Stimulated activated naive CD8-positive, alpha-beta T cell treated with anti-CD3 and anti-CD28 coated beads, Interleukin-15, Interleukin-2, amounts not matched to agents 100 ng/mL and 50 ng/mL, for 24 hours (primary cell): Measurements from ENCODE around the gene FARP1.
"Not testable (repeated sequence)": the region's sequence is repeated elsewhere in the genome, so short reads cannot be mapped to it uniquely, and the experiment has no call there.

ENCODE experiments used
- H3K27ac Mint-ChIP-seq: one replicate; pipeline ENCODE4 v1.8.0; 2021; ENCODE audit warnings: mild to moderate bottlenecking, mixed read lengths
- H3K27me3 Mint-ChIP-seq: one replicate; pipeline ENCODE4 v1.8.0; 2021; ENCODE audit warnings: mixed read lengths
- H3K36me3 Mint-ChIP-seq: one replicate; pipeline ENCODE4 v1.8.0; 2021; ENCODE audit warnings: low read depth, mixed read lengths
- H3K4me1 Mint-ChIP-seq: one replicate; pipeline ENCODE4 v1.8.0; 2021; ENCODE audit warnings: low read depth, mixed read lengths
- H3K4me3 Mint-ChIP-seq: one replicate; pipeline ENCODE4 v1.8.0; 2021; ENCODE audit warnings: mild to moderate bottlenecking, mixed read lengths
- H3K9me3 Mint-ChIP-seq: one replicate; pipeline ENCODE4 v1.8.0; 2021; ENCODE audit warnings: mixed read lengths

The FARP1 gene

DNA sequence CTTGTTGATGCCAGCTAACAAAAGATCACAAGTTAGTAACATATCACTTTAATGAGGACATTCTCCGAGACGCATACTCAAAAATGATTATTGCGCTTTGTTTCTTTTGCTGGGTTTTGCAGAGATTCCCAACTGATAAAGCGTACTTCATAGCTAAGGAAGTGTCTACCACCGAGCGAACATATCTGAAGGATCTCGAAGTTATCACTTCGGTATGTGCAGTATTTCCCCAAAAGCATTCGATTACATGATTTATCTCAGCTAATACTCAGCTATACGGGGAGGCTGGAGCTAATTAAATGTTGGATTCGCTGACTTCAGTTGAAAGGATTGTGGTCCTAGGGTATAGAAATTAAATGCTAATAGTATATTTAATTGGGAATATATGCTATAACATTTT lies 267.7 kb downstream of the FARP1 start:
- peaks cover 4% of the 10 kb centered on the region for H3K27me3 Mint-ChIP-seq
- no peak overlapping the region for H3K4me3 Mint-ChIP-seq
- no peaks in the 10 kb centered on the region for H3K9me3 Mint-ChIP-seq
- peaks cover 8% of the 10 kb centered on the region for H3K4me1 Mint-ChIP-seq
- no peak overlapping the region for H3K27ac Mint-ChIP-seq
- H3K36me3 Mint-ChIP-seq: no peaks in the 10 kb centered on the region

- H3K36me3 Mint-ChIP-seq: no peaks in the 10 kb centered on the region
- peaks cover 8% of the 10 kb centered on the region for H3K4me1 Mint-ChIP-seq
- H3K27ac Mint-ChIP-seq: no peak overlapping the region
- H3K4me3 Mint-ChIP-seq: no peak overlapping the region
- peaks cover 4% of the 10 kb centered on the region for H3K27me3 Mint-ChIP-seq
- no peaks in the 10 kb centered on the region for H3K9me3 Mint-ChIP-seq
These were observed 268.1 kb downstream of the FARP1 start for GRCh38 chr13:98411013-98411412.

DNA sequence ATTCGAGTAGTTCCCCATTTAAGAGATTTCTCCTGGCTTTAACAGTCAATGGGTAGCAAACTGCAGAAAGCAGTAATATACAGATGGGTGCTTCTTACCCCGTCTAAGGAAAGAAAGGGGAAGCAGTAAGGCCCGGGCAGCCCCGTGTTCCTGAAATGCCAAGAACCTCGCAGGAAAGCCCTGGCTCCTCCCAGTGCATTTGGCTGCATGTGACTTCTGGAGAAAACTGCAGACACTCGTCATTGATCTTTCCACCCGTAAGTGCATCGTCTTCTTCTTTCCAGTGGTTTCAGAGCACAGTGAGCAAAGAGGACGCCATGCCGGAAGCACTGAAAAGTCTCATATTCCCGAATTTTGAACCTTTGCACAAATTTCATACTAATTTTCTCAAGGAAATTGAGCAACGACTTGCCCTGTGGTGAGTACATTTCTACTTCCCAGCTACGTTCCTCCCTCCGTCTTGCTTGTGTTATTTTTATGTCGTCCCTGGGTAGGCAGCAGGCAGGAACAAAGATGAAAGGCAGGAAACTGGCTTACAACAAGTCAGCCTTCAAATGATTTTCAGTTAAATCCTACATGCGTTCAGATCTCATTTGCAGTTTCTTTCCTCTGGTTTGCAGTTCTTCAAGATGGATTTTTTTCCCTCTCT lies 268.8 kb downstream of the FARP1 start:
- Mint-ChIP-seq H3K27ac (peak overlapping the region; percentile 60), H3K4me3 (peak overlapping the region; percentile 64), H3K9me3 (no peaks in the 10 kb centered on the region), H3K27me3 (peaks cover 4% of the 10 kb centered on the region), H3K36me3 (no peaks in the 10 kb centered on the region), H3K4me1 (peaks cover 8% of the 10 kb centered on the region)

- H3K27ac Mint-ChIP-seq, H3K9me3 Mint-ChIP-seq, H3K27me3 Mint-ChIP-seq, H3K4me3 Mint-ChIP-seq, H3K4me1 Mint-ChIP-seq, H3K36me3 Mint-ChIP-seq: not testable (repeated sequence)
These were observed 270.4 kb downstream of the FARP1 start for GRCh38 chr13:98413278-98413677.

DNA sequence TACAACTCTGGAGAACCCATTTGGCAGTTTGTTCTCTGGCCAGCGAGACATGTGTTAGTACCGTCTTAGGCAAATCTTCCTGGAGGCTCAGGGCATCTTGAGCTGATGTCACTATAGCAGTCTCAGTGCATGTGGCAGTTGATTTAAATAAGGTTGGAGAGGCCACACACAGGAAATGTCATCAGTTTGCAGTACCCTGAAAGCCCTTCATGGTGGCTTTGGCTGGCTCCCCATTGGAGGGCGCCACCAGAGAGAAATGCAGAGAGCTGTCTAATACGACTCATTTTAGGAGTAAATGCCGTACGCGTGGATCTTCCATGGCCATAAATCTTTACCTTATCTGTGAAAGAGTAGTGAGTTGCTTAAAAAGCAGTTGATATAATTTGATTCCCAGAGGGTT lies 270.9 kb downstream of the FARP1 start:
- H3K36me3 Mint-ChIP-seq: no peaks in the 10 kb centered on the region
- H3K4me1 Mint-ChIP-seq: peaks cover 8% of the 10 kb centered on the region
- no peak overlapping the region for H3K27ac Mint-ChIP-seq
- H3K27me3 Mint-ChIP-seq: peaks cover 4% of the 10 kb centered on the region
- H3K9me3 Mint-ChIP-seq: no peaks in the 10 kb centered on the region
- H3K4me3 Mint-ChIP-seq: no peak overlapping the region

GRCh38 chr13:98415326-98416070 lies 272.6 kb downstream of the FARP1 start:
- Mint-ChIP-seq H3K9me3 (no peaks in the 10 kb centered on the region), H3K27me3 (peaks cover 8% of the 10 kb centered on the region), H3K27ac (no peak overlapping the region), H3K36me3 (no peaks in the 10 kb centered on the region), H3K4me3 (no peak overlapping the region), H3K4me1 (peaks cover 8% of the 10 kb centered on the region)

- peaks cover 8% of the 10 kb centered on the region for H3K27me3 Mint-ChIP-seq
- H3K36me3 Mint-ChIP-seq: no peaks in the 10 kb centered on the region
- H3K9me3 Mint-ChIP-seq: no peaks in the 10 kb centered on the region
- no peak overlapping the region for H3K27ac Mint-ChIP-seq
- H3K4me3 Mint-ChIP-seq: no peak overlapping the region
- H3K4me1 Mint-ChIP-seq: peaks cover 8% of the 10 kb centered on the region
These were observed 273.5 kb downstream of the FARP1 start for GRCh38 chr13:98416408-98416807.

DNA sequence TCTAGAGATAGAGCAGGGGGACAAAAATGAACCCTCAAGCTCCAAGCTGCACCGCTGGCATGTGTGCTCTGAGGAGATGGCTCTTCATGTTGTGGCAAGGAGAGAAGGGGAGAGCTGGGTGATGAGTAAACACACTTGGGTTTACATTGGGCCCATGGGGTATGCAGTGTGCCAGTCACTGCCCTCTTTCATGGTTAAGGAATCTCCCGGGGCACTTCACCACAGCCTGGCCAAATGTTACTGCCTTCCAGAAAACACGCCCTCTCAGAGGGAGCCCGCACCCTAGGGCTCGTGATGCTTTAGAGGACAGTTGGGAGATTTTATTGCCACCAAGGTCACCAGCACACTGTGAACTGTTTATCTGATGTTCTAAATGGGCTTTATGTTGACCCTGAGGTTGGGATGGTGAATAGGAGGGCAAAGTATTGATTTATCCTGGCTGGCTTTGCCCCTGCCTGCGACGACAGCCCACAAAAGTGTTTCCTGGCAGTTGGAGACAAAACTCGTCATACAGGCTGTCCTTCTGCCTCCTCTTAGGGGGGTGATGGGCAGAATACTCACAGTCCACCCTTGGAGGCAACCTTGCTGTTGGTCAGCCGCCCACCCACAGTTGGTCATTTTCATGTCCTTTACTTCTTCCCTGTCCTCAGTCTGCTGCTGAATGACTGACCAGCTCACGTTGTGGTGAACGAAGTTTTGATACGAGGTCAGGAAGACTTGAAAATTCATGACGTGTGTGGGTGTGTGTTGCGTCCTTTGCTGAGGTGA lies 277.1 kb downstream of the FARP1 start:
- Mint-ChIP-seq H3K4me3 (no peak overlapping the region), H3K27ac (no peak overlapping the region), H3K36me3 (no peaks in the 10 kb centered on the region), H3K4me1 (no peaks in the 10 kb centered on the region), H3K9me3 (no peaks in the 10 kb centered on the region), H3K27me3 (peaks cover 9% of the 10 kb centered on the region)

DNA sequence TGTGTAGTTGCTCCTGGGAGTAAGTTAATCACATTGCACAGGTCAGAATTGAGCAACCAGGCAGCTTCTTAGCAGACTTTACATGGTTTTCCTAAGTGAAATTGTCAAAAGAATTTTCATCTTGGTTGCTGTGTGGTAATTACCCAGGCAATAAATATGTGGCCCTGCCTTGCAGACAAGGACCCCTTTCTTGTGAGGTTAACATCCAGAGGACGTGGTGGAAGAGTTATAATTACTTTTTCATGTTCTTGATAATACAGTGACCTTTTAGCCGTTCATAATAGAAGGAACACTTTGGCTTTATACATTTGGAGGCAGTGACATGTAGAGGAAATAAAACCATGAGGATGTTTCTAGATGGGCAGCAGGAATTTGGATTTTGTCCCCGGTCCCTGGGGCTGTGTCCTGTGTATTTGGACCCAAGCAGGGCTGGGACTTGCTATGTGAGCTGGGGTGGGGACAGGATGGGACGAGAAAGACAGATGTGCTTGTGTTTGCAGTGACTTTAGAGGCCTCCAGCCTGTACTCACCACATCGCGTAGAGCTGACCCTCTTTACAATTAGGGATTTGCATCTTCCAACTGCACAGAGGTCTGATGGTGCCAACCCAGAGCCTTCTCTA lies 277.8 kb downstream of the FARP1 start:
- H3K9me3 Mint-ChIP-seq: no peaks in the 10 kb centered on the region
- H3K4me3 Mint-ChIP-seq: no peak overlapping the region
- H3K27me3 Mint-ChIP-seq: peaks cover 11% of the 10 kb centered on the region
- H3K27ac Mint-ChIP-seq: no peak overlapping the region
- no peaks in the 10 kb centered on the region for H3K4me1 Mint-ChIP-seq
- no peaks in the 10 kb centered on the region for H3K36me3 Mint-ChIP-seq

- Mint-ChIP-seq H3K36me3 (no peaks in the 10 kb centered on the region), H3K27ac (no peak overlapping the region), H3K27me3 (peaks cover 15% of the 10 kb centered on the region), H3K4me3 (no peak overlapping the region), H3K4me1 (no peaks in the 10 kb centered on the region), H3K9me3 (no peaks in the 10 kb centered on the region)
These were observed 279.2 kb downstream of the FARP1 start for GRCh38 chr13:98422046-98422445.

GRCh38 chr13:98423417-98423816 lies 280.5 kb downstream of the FARP1 start:
- Mint-ChIP-seq H3K36me3 (no peaks in the 10 kb centered on the region), H3K4me3 (no peak overlapping the region), H3K27me3 (peaks cover 19% of the 10 kb centered on the region), H3K27ac (no peak overlapping the region), H3K4me1 (no peaks in the 10 kb centered on the region), H3K9me3 (no peaks in the 10 kb centered on the region)

DNA sequence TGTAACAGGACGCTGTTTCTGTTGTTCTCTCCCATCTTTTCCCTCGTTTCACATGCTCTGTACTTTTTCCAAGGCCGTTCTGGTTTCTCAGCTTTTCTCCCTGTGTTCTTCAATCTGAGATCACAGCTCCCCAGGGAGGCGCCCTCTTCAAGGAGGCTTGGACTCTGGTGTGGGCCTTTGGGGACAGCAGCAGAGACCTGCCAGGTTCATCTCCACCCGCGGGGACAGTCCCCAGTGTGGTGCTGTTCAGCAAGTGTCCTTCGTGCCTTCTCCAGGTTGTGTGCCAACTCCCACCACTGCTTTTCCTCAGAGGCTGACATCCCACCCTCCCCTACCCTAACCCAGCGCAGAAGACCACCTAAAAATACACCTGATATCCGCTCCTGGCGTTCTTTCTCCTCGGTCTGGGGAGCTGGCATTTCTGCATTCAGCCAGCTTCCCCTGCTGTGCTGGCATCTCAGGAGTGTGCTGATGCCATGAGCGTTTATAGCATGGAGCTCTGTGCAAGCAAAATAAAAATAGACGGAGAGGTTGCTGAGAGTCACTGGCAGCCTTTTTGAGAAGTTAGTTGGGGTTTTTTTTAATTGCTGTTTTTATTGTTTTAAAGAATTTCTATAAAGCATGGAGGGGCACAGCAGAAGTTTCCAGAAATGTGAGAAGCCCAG lies 284.6 kb downstream of the FARP1 start:
- Mint-ChIP-seq H3K4me3 (no peak overlapping the region), H3K9me3 (no peaks in the 10 kb centered on the region), H3K27ac (no peak overlapping the region), H3K36me3 (no peaks in the 10 kb centered on the region), H3K4me1 (no peaks in the 10 kb centered on the region), H3K27me3 (peaks cover 18% of the 10 kb centered on the region)

- no peak overlapping the region for H3K4me3 Mint-ChIP-seq
- no peaks in the 10 kb centered on the region for H3K9me3 Mint-ChIP-seq
- peaks cover 21% of the 10 kb centered on the region for H3K27me3 Mint-ChIP-seq
- no peak overlapping the region for H3K27ac Mint-ChIP-seq
- H3K4me1 Mint-ChIP-seq: no peaks in the 10 kb centered on the region
- no peaks in the 10 kb centered on the region for H3K36me3 Mint-ChIP-seq
These were observed 285.5 kb downstream of the FARP1 start for GRCh38 chr13:98428256-98428966.

DNA sequence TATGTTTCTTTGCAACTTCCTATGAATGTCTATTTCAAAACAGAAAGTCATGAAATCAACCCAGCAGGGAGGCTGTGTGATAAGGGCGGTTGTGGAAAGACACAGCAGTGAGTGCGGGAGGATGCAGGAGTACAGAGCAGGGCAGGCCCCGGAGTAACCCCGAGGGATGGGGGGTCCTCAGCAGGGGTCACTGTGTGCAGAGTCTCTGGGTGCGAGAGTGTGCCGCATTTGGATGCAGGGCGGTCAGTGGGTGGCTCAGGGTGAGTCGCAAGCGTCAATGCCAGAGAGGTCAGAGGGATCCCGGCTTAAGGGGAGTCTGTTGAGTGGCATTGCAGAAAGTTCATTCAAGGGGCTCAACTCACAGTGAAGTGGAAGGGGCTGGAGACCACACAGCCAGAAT lies 286.2 kb downstream of the FARP1 start:
- peaks cover 21% of the 10 kb centered on the region for H3K27me3 Mint-ChIP-seq
- no peaks in the 10 kb centered on the region for H3K4me1 Mint-ChIP-seq
- no peaks in the 10 kb centered on the region for H3K36me3 Mint-ChIP-seq
- no peaks in the 10 kb centered on the region for H3K9me3 Mint-ChIP-seq
- no peak overlapping the region for H3K4me3 Mint-ChIP-seq
- no peak overlapping the region for H3K27ac Mint-ChIP-seq
